GM19240 (cell line): ENCODE measurements around the gene TWIST2.

ENCODE experiments used
- DNase-seq: peaks from one replicate; pipeline ENCODE4 v3.0.0; 2011; ENCODE audit warnings: low spot score; ENCODE audit not compliant: insufficient read length

Gene TWIST2

DNA sequence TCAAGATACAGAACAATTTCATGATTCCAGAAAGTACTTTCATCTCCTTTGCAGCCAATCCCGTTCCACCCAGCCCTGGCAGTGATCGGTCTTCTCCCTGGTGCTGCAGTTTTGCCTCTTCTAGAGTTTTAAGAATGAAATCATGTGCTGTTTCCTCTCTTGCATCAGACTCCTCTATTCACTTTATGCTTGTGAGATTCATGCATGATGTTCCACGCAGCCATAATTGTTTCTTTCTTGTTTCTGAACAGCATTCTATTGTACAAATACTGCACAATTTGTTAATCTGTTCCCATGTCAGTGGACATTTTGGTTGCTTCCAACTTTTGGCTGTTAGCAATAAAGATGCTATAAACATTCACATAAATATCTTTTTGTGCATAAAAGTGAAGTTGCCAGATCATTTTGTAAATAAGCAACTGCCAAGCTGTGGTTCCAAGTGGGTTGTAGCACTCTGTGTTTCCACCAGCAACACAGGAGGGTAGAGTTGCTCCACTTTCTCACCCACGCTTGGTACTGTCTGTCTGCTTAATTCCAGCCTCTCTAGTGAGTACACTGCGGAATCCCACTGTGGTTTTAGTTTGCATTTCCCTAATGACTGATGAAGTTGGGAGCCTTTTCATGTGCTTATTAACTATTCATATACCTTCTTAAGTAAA lies 104.5 kb downstream of the TWIST2 start:
- no peak for DNase-seq

DNA sequence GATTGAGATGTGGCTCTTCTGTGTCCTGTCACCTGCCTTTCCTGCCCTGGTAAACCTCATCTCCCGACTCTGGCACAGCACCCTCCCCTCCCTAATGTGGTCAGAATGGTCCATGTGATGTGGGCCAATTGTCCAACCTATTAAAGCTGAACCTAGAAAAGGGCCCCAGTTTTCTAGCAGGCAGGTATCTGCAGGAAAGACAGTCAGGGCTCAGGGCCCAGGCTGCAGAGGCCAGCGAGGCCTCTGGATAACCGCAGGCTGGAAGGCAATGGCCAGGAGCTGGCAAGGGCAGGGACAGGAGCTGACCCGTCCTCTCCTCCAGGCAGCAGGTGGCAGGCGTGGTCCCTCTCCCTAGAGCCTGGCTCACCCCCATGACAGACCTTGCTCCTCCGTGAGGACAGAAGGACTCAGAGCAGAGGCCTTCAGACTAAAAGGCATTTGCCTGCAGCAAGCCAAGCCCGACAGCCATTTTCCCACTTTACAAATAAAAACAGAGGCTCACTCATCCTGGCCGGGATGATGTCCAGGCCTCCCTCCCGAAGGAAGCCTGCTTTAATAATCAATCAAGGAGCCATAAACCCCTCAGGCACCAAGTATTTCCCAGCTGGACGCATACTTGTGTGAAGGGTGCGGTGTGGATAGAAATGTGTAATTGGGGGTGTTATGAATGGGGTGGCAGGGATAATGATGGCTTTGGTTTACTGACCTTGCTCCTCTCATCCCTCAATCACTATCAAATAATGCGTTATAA lies 107.1 kb downstream of the TWIST2 start:
- DNase-seq, result no peak

GRCh38 chr2:238955648-238956531 lies 108.0 kb downstream of the TWIST2 start:
- no peak for DNase-seq

DNA sequence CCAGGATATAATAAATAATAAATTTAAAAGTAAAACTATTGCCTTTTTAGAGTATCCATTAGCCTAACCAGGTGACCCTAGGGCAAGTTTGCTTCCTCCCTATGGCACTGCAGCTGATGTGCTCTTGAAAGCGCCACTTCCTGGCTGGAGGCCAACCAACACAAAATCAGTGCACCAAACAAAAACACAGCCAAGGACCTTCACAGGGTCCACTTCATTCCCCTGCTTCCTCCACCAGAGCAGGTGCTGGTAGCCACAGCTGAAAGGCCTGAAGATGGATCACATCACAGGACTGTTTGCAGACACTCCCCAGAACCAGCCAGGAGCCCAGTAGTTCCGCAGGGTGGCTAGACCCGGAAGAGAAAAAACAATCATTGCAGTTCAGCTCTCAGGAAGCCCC lies 108.8 kb downstream of the TWIST2 start:
- DNase-seq, result no peak
